ENCODE results near the gene LRP1B.

The LRP1B gene

DNA sequence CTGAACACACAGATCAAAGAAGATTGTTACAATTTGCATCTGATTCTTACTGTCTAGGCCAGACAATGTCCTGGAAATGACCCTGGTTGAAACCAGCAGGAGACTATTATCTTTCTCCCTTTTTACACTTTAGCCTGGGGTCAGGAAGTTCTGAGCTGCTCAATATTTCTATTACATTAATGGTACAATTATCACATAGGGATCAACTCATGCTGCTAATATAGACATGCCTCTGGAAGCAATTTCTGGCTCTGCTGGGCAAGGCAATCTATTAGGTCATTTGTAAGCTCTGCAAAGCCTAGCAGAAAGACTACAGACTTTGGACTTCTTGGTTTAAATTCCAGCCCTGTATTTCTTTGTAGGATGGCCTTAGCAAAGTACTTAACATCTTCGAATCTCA, 205.3 kb downstream of the LRP1B start:
- H4K20me1 ChIP-seq, result no peaks in the 10 kb centered on the region
- TF ChIP-seq Cebpa-rat (IDR thresholded peaks at IDR 0.05), result no peak
- H3K27ac ChIP-seq, result no peak overlapping the region
- H3K4me3 ChIP-seq, result no peak overlapping the region
- no peaks in the 10 kb centered on the region for H3K4me1 ChIP-seq
- H3K36me3 ChIP-seq, result no peaks in the 10 kb centered on the region
- no peak overlapping the region for H3K9ac ChIP-seq
- no peak overlapping the region for H3K4me2 ChIP-seq
- no peaks in the 10 kb centered on the region for H3K9me3 ChIP-seq
- H3K27me3 ChIP-seq, result no peaks in the 10 kb centered on the region

DNA sequence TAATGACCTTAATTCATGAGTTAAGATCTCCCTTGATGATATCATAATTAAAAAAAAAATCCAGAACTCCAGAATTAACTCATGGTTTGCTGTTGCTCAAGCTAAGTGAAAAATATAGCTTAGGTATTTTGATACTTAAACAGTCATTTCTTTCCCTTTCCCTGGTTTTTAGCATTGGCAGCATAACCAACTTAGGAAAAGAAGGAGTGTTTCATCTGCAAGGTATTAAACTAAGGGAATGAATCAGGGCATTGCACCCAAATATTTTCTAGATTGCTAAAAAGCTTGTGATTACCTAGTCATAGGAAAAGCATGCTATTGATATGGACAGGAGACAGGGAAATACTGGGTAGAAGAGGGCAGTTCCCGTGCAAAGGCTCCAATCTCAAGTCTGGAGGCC, 207.2 kb downstream of the LRP1B start:
- Histone ChIP-seq H3K27me3 (no peaks in the 10 kb centered on the region), H3K4me1 (no peaks in the 10 kb centered on the region), H3K36me3 (no peaks in the 10 kb centered on the region), H3K9me3 (no peaks in the 10 kb centered on the region), H4K20me1 (no peaks in the 10 kb centered on the region), H3K9ac (no peak overlapping the region), H3K4me3 (no peak overlapping the region), H3K27ac (no peak overlapping the region), H3K4me2 (no peak overlapping the region)
- TF ChIP-seq Cebpa-rat (IDR thresholded peaks at IDR 0.05), result no peak

DNA sequence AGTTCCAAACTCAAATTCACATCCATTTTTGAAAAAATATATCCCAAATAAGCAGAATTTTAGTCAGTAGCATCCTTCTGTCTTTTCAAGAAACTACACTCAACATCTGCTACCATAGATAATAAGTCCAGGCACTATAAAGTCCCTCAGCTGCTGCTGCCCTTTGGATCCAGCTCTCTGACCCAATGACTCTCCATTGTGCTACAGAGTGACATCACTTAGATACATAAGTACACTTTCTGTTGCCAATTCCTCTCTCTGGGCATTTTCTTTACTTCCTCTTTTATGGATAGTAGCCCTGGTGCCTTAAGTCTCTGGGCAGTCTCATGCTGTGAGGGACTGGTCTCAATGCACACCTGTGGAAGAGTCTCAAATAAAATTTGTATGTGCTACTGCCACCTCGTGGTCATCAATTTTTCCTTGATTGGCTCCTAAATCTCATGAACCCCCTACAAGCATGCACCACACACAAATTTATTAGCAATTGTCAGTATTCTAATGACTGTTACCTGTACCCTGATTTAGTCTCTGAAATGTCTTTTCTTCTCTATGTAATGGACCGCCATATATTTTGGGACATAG, 219.2 kb downstream of the LRP1B start:
- no peak for TF ChIP-seq Cebpa-rat (IDR thresholded peaks at IDR 0.05)
- no peak overlapping the region for H3K4me2 ChIP-seq
- no peak overlapping the region for H3K27ac ChIP-seq

DNA sequence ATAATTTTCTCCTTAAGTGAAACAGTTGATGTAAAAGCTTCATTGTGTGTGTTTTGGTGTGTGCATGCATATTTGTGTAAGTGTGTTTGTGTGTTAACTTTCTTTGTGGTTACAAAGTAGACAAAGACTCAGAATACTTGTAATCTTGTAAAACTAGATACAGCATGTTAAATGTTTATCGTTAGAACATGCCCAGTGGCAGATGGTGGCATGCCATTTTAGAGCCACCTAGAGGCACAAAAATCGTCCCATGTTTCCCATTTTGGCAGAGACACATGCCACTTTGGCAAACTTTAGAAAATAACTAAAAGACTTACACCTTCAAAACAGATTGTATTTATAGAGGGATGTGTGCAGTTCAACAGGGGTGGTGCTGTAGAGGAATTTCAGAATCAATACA, 224.1 kb downstream of the LRP1B start:
- Histone ChIP-seq H3K4me1 (no peaks in the 10 kb centered on the region), H3K9me3 (no peaks in the 10 kb centered on the region)

More for the DNA sequence above, 219.2 kb downstream of the LRP1B start:
- no peaks in the 10 kb centered on the region for H3K9me3 ChIP-seq
- no peaks in the 10 kb centered on the region for H4K20me1 ChIP-seq
- H3K36me3 ChIP-seq, result no peaks in the 10 kb centered on the region
- no peak overlapping the region for H3K4me3 ChIP-seq
- H3K9ac ChIP-seq, result no peak overlapping the region
- no peaks in the 10 kb centered on the region for H3K27me3 ChIP-seq
- H3K4me1 ChIP-seq, result no peaks in the 10 kb centered on the region

DNA sequence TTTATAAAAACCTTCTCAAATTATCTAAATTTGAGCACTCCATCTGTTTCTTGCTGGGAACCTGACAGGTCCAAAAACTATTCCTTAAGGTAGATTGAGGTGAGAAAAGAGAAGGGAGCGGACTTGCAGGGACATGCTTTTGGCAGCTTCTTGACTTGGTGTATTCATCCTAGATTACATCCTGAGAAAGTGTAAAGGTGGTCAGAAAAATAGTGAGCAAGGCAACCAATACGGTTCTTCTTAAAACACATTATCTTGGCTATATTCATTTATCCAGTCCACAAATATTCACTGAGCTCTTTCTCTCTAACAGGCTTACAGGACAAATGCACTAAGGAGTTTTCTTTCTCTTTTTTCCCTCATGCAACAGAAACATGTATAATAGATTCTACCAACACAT, 230.0 kb downstream of the LRP1B start:
- no peak for TF ChIP-seq Cebpa-rat (IDR thresholded peaks at IDR 0.05)
- Histone ChIP-seq H3K27ac (no peak overlapping the region), H3K4me1 (no peaks in the 10 kb centered on the region), H3K36me3 (no peaks in the 10 kb centered on the region), H3K4me2 (no peak overlapping the region), H3K9ac (no peak overlapping the region), H3K9me3 (no peaks in the 10 kb centered on the region), H3K4me3 (no peak overlapping the region), H3K27me3 (no peaks in the 10 kb centered on the region), H4K20me1 (no peaks in the 10 kb centered on the region)

More for the DNA sequence above, 224.1 kb downstream of the LRP1B start:
- Histone ChIP-seq H3K27ac (no peak overlapping the region), H3K9ac (no peak overlapping the region), H3K36me3 (no peaks in the 10 kb centered on the region), H4K20me1 (no peaks in the 10 kb centered on the region), H3K4me3 (no peak overlapping the region), H3K27me3 (no peaks in the 10 kb centered on the region), H3K4me2 (no peak overlapping the region)
- no peak for TF ChIP-seq Cebpa-rat (IDR thresholded peaks at IDR 0.05)

DNA sequence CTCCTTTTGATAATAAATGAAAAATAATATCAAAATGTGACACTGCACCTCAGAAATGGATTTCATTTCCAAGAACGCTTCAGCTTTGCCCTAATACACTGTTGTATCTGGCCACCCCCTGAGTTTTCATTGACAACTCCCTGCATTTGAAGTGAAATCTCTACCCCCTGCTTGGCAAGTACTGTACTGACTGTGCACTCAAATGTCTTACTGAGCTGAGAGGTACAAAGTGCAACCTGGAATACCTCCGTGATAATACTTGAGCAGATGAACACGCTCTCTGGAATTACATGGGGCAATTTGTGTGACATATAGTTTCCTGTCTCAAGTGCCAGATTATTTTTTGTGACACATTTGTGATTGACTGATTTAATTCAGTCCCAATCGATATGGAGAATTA, 231.1 kb downstream of the LRP1B start:
- H3K9ac ChIP-seq, result no peak overlapping the region
- H3K9me3 ChIP-seq, result no peaks in the 10 kb centered on the region
- H4K20me1 ChIP-seq, result no peaks in the 10 kb centered on the region
- no peak overlapping the region for H3K27ac ChIP-seq
- TF ChIP-seq Cebpa-rat (IDR thresholded peaks at IDR 0.05), result no peak
- H3K4me3 ChIP-seq, result no peak overlapping the region
- no peak overlapping the region for H3K4me2 ChIP-seq
- no peaks in the 10 kb centered on the region for H3K4me1 ChIP-seq
- no peaks in the 10 kb centered on the region for H3K36me3 ChIP-seq
- no peaks in the 10 kb centered on the region for H3K27me3 ChIP-seq

DNA sequence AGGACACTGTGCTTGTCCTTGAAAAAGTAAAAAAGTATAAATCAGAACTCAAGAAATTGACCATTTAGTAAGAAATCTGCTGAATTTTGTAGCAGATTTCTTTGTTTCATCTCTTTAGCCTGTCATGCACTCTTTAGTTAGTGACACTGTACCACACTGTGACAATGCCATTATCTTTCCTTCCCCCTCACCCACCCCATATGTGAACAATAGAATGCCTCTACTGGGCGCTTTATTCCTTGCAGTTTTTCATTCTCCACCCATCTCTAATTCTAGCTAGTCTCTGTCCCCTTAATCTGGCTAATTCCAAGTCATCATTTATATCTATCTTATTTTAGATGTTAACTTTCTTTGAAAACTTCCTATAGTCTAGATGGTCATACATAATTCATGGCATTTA, 241.0 kb downstream of the LRP1B start:
- Histone ChIP-seq H3K9me3 (no peaks in the 10 kb centered on the region), H3K4me3 (no peak overlapping the region), H3K27me3 (no peaks in the 10 kb centered on the region), H4K20me1 (no peaks in the 10 kb centered on the region), H3K4me1 (no peaks in the 10 kb centered on the region), H3K27ac (no peak overlapping the region), H3K4me2 (no peak overlapping the region), H3K36me3 (no peaks in the 10 kb centered on the region), H3K9ac (no peak overlapping the region)
- no peak for TF ChIP-seq Cebpa-rat (IDR thresholded peaks at IDR 0.05)

DNA sequence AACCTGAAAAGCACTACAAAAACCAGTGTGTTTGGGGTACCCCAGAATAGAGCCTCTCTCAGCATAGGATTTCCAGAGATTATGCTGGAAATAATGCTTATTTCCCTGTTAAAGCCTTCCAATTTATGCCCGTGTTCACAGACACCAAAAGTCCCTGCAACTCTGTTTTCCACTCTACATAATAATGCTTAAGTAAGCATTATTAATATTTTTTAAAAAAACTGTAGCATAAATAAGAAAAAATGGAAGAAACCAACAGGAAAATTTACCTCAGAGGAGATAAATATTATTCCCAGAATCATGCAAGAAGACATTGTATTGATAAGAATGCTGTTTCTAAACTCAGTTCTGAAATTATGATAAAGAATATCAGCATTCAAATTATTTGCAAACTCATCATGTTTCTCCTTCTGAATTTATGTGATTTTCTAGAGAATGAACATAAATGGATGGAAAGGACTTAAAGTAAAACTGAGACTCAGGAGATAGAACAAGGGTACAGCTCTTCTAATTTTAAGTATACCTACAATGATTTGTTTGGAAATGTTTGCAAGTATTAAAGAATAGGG, 241.7 kb downstream of the LRP1B start:
- no peaks in the 10 kb centered on the region for H3K27me3 ChIP-seq
- H3K4me3 ChIP-seq, result no peak overlapping the region
- no peak overlapping the region for H3K27ac ChIP-seq
- H3K9me3 ChIP-seq, result no peaks in the 10 kb centered on the region
- H3K4me2 ChIP-seq, result no peak overlapping the region
- H3K4me1 ChIP-seq, result no peaks in the 10 kb centered on the region
- no peak for TF ChIP-seq Cebpa-rat (IDR thresholded peaks at IDR 0.05)
- H4K20me1 ChIP-seq, result no peaks in the 10 kb centered on the region
- no peak overlapping the region for H3K9ac ChIP-seq
- H3K36me3 ChIP-seq, result no peaks in the 10 kb centered on the region

DNA sequence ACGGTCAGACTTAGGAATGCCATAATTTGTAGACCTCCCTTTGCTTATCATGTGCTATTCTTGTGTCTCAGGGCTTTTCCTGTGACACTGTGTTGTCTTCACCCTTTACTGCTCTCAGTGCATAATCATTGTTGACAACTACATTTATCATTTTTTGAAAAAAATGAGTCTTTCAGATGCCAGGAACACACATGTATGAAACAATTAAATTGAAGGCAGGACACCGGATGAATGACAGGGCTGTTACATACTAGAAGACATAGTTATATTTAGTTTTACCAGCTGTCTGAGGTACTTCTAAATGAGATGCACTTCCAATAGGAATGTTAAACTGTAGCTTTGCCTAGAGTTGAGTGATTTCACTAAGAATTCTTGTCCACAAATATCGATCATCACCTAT, 243.5 kb downstream of the LRP1B start:
- H3K9ac ChIP-seq, result no peak overlapping the region
- H3K4me1 ChIP-seq, result no peaks in the 10 kb centered on the region
- no peaks in the 10 kb centered on the region for H3K27me3 ChIP-seq
- H3K4me3 ChIP-seq, result no peak overlapping the region
- H4K20me1 ChIP-seq, result no peaks in the 10 kb centered on the region
- H3K36me3 ChIP-seq, result no peaks in the 10 kb centered on the region
- H3K27ac ChIP-seq, result no peak overlapping the region
- no peaks in the 10 kb centered on the region for H3K9me3 ChIP-seq
- no peak for TF ChIP-seq Cebpa-rat (IDR thresholded peaks at IDR 0.05)
- H3K4me2 ChIP-seq, result no peak overlapping the region

DNA sequence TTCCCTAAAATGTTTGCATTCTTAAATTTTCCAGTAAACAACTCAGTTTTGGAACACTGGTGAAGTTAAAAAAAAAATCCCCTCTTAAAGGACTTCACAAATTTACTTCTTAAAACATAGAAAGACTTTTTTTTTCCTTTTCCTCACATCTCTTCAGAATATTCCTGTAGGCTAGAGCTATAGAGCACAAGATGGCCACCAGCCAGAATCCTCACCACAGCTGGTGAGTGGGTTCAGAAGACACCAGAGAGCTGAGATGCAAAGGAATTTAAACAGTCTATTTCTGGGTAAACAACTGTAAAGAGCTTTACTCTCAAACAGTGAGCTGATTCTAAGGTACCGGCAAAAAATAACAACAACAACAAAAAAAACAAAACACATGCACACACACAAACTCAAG, 252.8 kb downstream of the LRP1B start:
- no peaks in the 10 kb centered on the region for H3K9me3 ChIP-seq

More for the DNA sequence above, 252.8 kb downstream of the LRP1B start:
- Histone ChIP-seq H3K4me3 (no peak overlapping the region), H3K27me3 (no peaks in the 10 kb centered on the region), H3K27ac (no peak overlapping the region), H4K20me1 (no peaks in the 10 kb centered on the region), H3K36me3 (no peaks in the 10 kb centered on the region), H3K9ac (no peak overlapping the region), H3K4me1 (no peaks in the 10 kb centered on the region), H3K4me2 (no peak overlapping the region)
- no peak for TF ChIP-seq Cebpa-rat (IDR thresholded peaks at IDR 0.05)
